Measurements from ENCODE around the gene ATP6V0C.

The ATP6V0C gene

GRCh38 chr16:2523801-2524231, 10.1 kb downstream of the ATP6V0C start:
- no peak overlapping the region for H3K4me3 ChIP-seq (ENCODE audit: low read depth, low read length)
- TF ChIP-seq CTCF (IDR thresholded peaks at IDR 0.05; ENCODE audit: borderline replicate concordance, insufficient read depth, low read depth, low read length): no peak

GRCh38 chr16:2524339-2524938, 10.7 kb downstream of the ATP6V0C start:
- TF ChIP-seq CTCF (IDR thresholded peaks at IDR 0.05; ENCODE audit: borderline replicate concordance, insufficient read depth, low read depth, low read length): no peak
- no peak overlapping the region for H3K4me3 ChIP-seq (ENCODE audit: low read depth, low read length)

- no peak for TF ChIP-seq CTCF (IDR thresholded peaks at IDR 0.05; ENCODE audit: borderline replicate concordance, insufficient read depth, low read depth, low read length)
- H3K4me3 ChIP-seq (ENCODE audit: low read depth, low read length): no peak overlapping the region
These were observed 12.4 kb downstream of the ATP6V0C start for GRCh38 chr16:2526135-2526534.

- no peak for TF ChIP-seq CTCF (IDR thresholded peaks at IDR 0.05; ENCODE audit: borderline replicate concordance, insufficient read depth, low read depth, low read length)
These were observed 13.5 kb downstream of the ATP6V0C start for GRCh38 chr16:2527071-2527783.

GRCh38 chr16:2527784-2528100, 14.0 kb downstream of the ATP6V0C start:
- no peak for TF ChIP-seq CTCF (IDR thresholded peaks at IDR 0.05; ENCODE audit: borderline replicate concordance, insufficient read depth, low read depth, low read length)
- no peak overlapping the region for H3K4me3 ChIP-seq (ENCODE audit: low read depth, low read length)

More at GRCh38 chr16:2527071-2527783, 13.5 kb downstream of the ATP6V0C start:
- H3K4me3 ChIP-seq (ENCODE audit: low read depth, low read length): no peak overlapping the region

- TF ChIP-seq CTCF (IDR thresholded peaks at IDR 0.05; ENCODE audit: borderline replicate concordance, insufficient read depth, low read depth, low read length): no peak
These were observed 14.7 kb downstream of the ATP6V0C start for GRCh38 chr16:2528161-2529060.

More at GRCh38 chr16:2528161-2529060, 14.7 kb downstream of the ATP6V0C start:
- H3K4me3 ChIP-seq (ENCODE audit: low read depth, low read length): no peak overlapping the region
